Glutamatergic neuron (in vitro differentiated cells): Measurements from ENCODE around the gene EPHA6. TPM values are rescaled to one million over a fixed set of nuclear protein-coding genes. Genes with fewer than 3 reads are reported as not detected.
"Not testable (repeated sequence)": the region's sequence is repeated elsewhere in the genome, so short reads cannot be mapped to it uniquely, and the experiment has no call there.

Experiments
- DNase-seq: peaks from one replicate; pipeline ENCODE4 v3.0.0; 2022
- H3K27ac Mint-ChIP-seq: one replicate; pipeline ENCODE4 v1.8.0; 2020; ENCODE audit warnings: mild to moderate bottlenecking, mixed read lengths, inconsistent platforms; ENCODE audit not compliant: unreplicated experiment
- H3K27me3 Mint-ChIP-seq: one replicate; pipeline ENCODE4 v1.8.0; 2020; ENCODE audit warnings: mild to moderate bottlenecking, moderate library complexity, mixed read lengths, inconsistent platforms; ENCODE audit not compliant: unreplicated experiment
- H3K36me3 Mint-ChIP-seq: one replicate; pipeline ENCODE4 v1.8.0; 2020; ENCODE audit warnings: mild to moderate bottlenecking, mixed read lengths, inconsistent platforms; ENCODE audit not compliant: unreplicated experiment
- H3K4me1 Mint-ChIP-seq: one replicate; pipeline ENCODE4 v1.8.0; 2020; ENCODE audit warnings: mild to moderate bottlenecking, low read depth, mixed read lengths, inconsistent platforms; ENCODE audit not compliant: unreplicated experiment
- H3K4me3 Mint-ChIP-seq: one replicate; pipeline ENCODE4 v1.8.0; 2020; ENCODE audit warnings: mild to moderate bottlenecking, mixed read lengths, inconsistent platforms; ENCODE audit not compliant: unreplicated experiment
- H3K9me3 Mint-ChIP-seq: one replicate; pipeline ENCODE4 v1.8.0; 2020; ENCODE audit warnings: mild to moderate bottlenecking, moderate library complexity, mixed read lengths, inconsistent platforms; ENCODE audit not compliant: unreplicated experiment
- total RNA-seq: library from RNA; stranded (reverse); fragmentation: NEBNext Ultra II Directional; extraction: Animal tissue kit (Norgen Biotek cat#: 25700); gene quantifications from one replicate; pipeline ENCODE4 v1.2.1, GENCODE V29; 2021; ENCODE audit not compliant: unreplicated experiment
- TF ChIP-seq, protein P1 (sequence below): fragments of 200-600 bp; sonication (generic); IDR thresholded peaks from one replicate; pipeline ENCODE4 v1.5.0; 2021; ENCODE audit not compliant: partially characterized antibody, unreplicated experiment

The EPHA6 gene
- total RNA-seq, 1 donor from 2014 or later = 9.0 TPM

DNA sequence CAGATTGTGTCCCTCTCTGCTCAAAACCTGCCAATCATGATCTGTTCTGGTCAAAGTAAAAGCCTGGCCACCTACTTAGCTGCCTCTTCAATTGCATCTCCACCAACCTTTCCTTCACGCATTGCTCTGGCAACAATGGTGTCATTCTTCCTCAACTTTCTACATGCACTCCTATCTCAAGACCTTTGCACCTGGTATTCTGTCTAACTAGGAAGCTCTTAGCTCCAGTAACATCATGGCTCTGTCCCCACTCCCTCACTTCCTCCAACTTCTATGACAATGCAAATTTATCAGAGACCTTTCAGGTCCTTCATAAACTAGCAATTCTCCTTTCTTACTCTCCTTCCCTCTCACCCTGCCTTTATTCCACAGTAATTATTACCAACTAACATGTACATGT is 682.7 kb downstream of the EPHA6 start:
- peaks cover 1% of the 10 kb centered on the region for H3K9me3 Mint-ChIP-seq
- peak overlapping the region; percentile 63 for H3K27ac Mint-ChIP-seq
- H3K27me3 Mint-ChIP-seq = no peaks in the 10 kb centered on the region
- no peak overlapping the region for H3K4me3 Mint-ChIP-seq
- peaks cover 8% of the 10 kb centered on the region for H3K4me1 Mint-ChIP-seq
- H3K36me3 Mint-ChIP-seq = peaks cover 4% of the 10 kb centered on the region
- no peak for DNase-seq
- TF ChIP-seq, protein P1, sequence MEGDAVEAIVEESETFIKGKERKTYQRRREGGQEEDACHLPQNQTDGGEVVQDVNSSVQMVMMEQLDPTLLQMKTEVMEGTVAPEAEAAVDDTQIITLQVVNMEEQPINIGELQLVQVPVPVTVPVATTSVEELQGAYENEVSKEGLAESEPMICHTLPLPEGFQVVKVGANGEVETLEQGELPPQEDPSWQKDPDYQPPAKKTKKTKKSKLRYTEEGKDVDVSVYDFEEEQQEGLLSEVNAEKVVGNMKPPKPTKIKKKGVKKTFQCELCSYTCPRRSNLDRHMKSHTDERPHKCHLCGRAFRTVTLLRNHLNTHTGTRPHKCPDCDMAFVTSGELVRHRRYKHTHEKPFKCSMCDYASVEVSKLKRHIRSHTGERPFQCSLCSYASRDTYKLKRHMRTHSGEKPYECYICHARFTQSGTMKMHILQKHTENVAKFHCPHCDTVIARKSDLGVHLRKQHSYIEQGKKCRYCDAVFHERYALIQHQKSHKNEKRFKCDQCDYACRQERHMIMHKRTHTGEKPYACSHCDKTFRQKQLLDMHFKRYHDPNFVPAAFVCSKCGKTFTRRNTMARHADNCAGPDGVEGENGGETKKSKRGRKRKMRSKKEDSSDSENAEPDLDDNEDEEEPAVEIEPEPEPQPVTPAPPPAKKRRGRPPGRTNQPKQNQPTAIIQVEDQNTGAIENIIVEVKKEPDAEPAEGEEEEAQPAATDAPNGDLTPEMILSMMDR = no peak

GRCh38 chr3:97504463-97504862 is 690.1 kb downstream of the EPHA6 start:
- TF ChIP-seq, protein P1 = no peak
- H3K36me3 Mint-ChIP-seq = peaks cover 8% of the 10 kb centered on the region
- peaks cover under 1% of the 10 kb centered on the region for H3K27me3 Mint-ChIP-seq
- H3K9me3 Mint-ChIP-seq = peaks cover 7% of the 10 kb centered on the region
- DNase-seq = no peak
- H3K4me3 Mint-ChIP-seq = no peak overlapping the region
- no peaks in the 10 kb centered on the region for H3K4me1 Mint-ChIP-seq
- no peak overlapping the region for H3K27ac Mint-ChIP-seq

DNA sequence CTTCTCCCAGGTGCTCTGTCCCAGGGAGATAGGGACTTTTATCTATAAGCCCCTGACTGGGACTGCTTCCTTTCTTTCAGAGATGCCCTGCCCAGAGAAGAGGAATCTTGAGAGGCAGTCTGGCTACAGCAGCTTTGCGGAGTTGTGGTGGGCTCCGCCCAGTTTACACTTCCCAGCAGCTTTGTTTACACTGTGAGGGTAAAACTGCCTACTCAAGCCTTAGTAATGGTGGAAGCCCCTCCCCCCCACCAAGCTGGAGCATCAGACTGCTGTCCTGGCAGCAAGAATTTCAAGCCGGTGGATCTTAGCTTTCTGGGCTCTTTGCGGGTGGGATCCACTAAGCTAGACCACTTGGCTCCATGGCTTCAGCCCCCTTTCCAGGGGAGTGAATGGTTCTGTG is 696.4 kb downstream of the EPHA6 start:
- Mint-ChIP-seq H3K36me3 (no peaks in the 10 kb centered on the region), H3K4me3 (no peak overlapping the region), H3K9me3 (peaks cover 5% of the 10 kb centered on the region), H3K4me1 (peaks cover 9% of the 10 kb centered on the region), H3K27me3 (peaks cover 2% of the 10 kb centered on the region), H3K27ac (no peak overlapping the region)
- TF ChIP-seq, protein P1 = no peak
- DNase-seq = no peak

GRCh38 chr3:97515076-97515475 is 700.7 kb downstream of the EPHA6 start:
- Mint-ChIP-seq H3K27me3 (no peaks in the 10 kb centered on the region), H3K9me3 (no peaks in the 10 kb centered on the region), H3K27ac (peak overlapping the region; percentile 78), H3K36me3 (no peaks in the 10 kb centered on the region), H3K4me1 (peaks cover 9% of the 10 kb centered on the region), H3K4me3 (no peak overlapping the region)
- TF ChIP-seq, protein P1 = no peak
- DNase-seq = no peak

- H3K27ac Mint-ChIP-seq = no peak overlapping the region
- H3K4me1 Mint-ChIP-seq = no peaks in the 10 kb centered on the region
- no peak overlapping the region for H3K4me3 Mint-ChIP-seq
- H3K36me3 Mint-ChIP-seq = no peaks in the 10 kb centered on the region
- H3K27me3 Mint-ChIP-seq = peaks cover 1% of the 10 kb centered on the region
- TF ChIP-seq, protein P1 = no peak
- DNase-seq = no peak
- no peaks in the 10 kb centered on the region for H3K9me3 Mint-ChIP-seq
Observed at GRCh38 chr3:97530691-97531090, 716.3 kb downstream of the EPHA6 start.

GRCh38 chr3:97547573-97547972 is 733.2 kb downstream of the EPHA6 start:
- not testable (repeated sequence) for H3K27ac Mint-ChIP-seq, DNase-seq, H3K4me1 Mint-ChIP-seq, H3K36me3 Mint-ChIP-seq, H3K9me3 Mint-ChIP-seq, H3K27me3 Mint-ChIP-seq, H3K4me3 Mint-ChIP-seq
